SK-N-SH treated with all-trans-retinoic acid at 6 μM for 48 hours (cell line): Measurements from ENCODE around the gene SFMBT2.

Experiments used
- ATAC-seq: fragments of 200-7000 bp; cut with Tn5 transposase; 3 replicates; pipeline ENCODE4 v1.9.1; 2020; ENCODE audit warnings: mild to moderate bottlenecking, moderate library complexity
- ARNTL ChIP-seq: fragments of 450-650 bp; formaldehyde crosslinking; IDR thresholded peaks from 2 replicates; pipeline ENCODE4 v1.5.0; 2020; ENCODE audit warnings: low read depth, mild to moderate bottlenecking, moderate library complexity, borderline replicate concordance
- BACH2 ChIP-seq: fragments of 250-450 bp; sonication (Bioruptor Pico); IDR thresholded peaks from 2 replicates; pipeline ENCODE4 v1.9.0; 2021; ENCODE audit warnings: mild to moderate bottlenecking, borderline replicate concordance
- CSDC2 ChIP-seq: fragments of 250-450 bp; sonication (Bioruptor Pico); IDR thresholded peaks from 2 replicates; pipeline ENCODE4 v1.5.0; 2020; ENCODE audit warnings: mild to moderate bottlenecking, moderate library complexity
- ESRRG ChIP-seq: fragments of 250-450 bp; sonication (Bioruptor Pico); IDR thresholded peaks from 2 replicates; pipeline ENCODE4 v1.6.1; 2021; ENCODE audit warnings: mild to moderate bottlenecking
- ZC3H10 ChIP-seq: fragments of 250-450 bp; sonication (Bioruptor Pico); IDR thresholded peaks from 2 replicates; pipeline ENCODE4 v1.5.1; 2021; ENCODE audit warnings: mild to moderate bottlenecking, moderate library complexity
- ZNF70 ChIP-seq: fragments of 450-650 bp; formaldehyde crosslinking; IDR thresholded peaks from 2 replicates; pipeline ENCODE4 v1.5.0; 2020; ENCODE audit warnings: mild to moderate bottlenecking, moderate library complexity
- TF ChIP-seq, protein P1 (sequence below): fragments of 250-450 bp; sonication (Bioruptor Pico); IDR thresholded peaks from 2 replicates; pipeline ENCODE4 v1.5.1; 2020; ENCODE audit warnings: low read depth, mild to moderate bottlenecking, moderate library complexity

The SFMBT2 gene

DNA sequence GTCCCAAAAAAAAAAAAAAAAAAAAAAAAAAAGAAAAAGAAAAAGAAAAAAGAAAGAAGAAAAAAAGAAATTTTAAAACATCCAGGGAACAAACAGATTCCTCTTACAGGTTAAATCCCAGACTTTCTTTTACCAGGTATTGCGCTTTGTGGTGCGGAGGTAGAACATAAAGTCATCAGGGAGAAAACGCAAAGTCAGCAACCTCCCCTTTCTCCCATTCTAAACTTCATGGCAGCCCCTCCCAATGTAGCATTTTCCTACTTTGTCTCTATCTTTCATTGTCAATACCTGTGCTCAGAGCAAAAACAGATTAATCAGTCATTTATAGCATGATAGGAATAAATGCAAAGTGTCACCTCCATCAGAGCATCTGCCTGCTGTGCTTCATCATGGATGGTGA, 299.7 kb downstream of the SFMBT2 start:
- ATAC-seq, result no peak
- TF ChIP-seq, protein P1, sequence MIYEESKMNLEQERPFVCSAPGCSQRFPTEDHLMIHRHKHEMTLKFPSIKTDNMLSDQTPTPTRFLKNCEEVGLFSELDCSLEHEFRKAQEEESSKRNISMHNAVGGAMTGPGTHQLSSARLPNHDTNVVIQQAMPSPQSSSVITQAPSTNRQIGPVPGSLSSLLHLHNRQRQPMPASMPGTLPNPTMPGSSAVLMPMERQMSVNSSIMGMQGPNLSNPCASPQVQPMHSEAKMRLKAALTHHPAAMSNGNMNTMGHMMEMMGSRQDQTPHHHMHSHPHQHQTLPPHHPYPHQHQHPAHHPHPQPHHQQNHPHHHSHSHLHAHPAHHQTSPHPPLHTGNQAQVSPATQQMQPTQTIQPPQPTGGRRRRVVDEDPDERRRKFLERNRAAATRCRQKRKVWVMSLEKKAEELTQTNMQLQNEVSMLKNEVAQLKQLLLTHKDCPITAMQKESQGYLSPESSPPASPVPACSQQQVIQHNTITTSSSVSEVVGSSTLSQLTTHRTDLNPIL (CRISPR knock-in tag), result no peak
- TF ChIP-seq ESRRG, result no peak
- no peak for TF ChIP-seq ZC3H10
- TF ChIP-seq CSDC2, result no peak
- no peak for TF ChIP-seq ZNF70 (CRISPR knock-in tag)
- no peak for TF ChIP-seq ARNTL (CRISPR knock-in tag)
- TF ChIP-seq BACH2 (CRISPR knock-in tag), result no peak
